ENCODE data around the gene EXPH5. TPM values are rescaled to one million over a fixed set of nuclear protein-coding genes. Genes with fewer than 3 reads are reported as not detected.

Gene EXPH5
- total RNA-seq, 1 experiment from 2014 or later = 36.3 TPM

GRCh38 chr11:108516125-108516524, 77.4 kb downstream of the EXPH5 start:
- no peak for DNase-seq
- no peak overlapping the region for H3K4me3 ChIP-seq
- H3K79me2 ChIP-seq (ENCODE audit: low read depth) = no peaks in the 10 kb centered on the region
- H3K27me3 ChIP-seq (ENCODE audit: insufficient read depth, low read depth) = no peaks in the 10 kb centered on the region
- CTCF ChIA-PET = no interaction called here
- H3F3A ChIP-seq (ENCODE audit: insufficient read depth, low read depth) = no peaks in the 10 kb centered on the region
- H4K20me1 ChIP-seq (ENCODE audit: insufficient read depth) = no peaks in the 10 kb centered on the region
- BruUV-seq (replicated peaks) = no TSS peak
- no peak overlapping the region for H3K27ac ChIP-seq
- H2AFZ ChIP-seq = no peak overlapping the region
- no peaks in the 10 kb centered on the region for H3K9me3 ChIP-seq (ENCODE audit: insufficient read depth, low read depth)
- no peaks in the 10 kb centered on the region for H3K9me2 ChIP-seq (ENCODE audit: insufficient read depth)
- H3K36me3 ChIP-seq (ENCODE audit: low read depth) = peaks cover 38% of the 10 kb centered on the region
- TF ChIP-seq EZH2 (IDR thresholded peaks at IDR 0.05; ENCODE audit: low read depth) = no peak
- TF ChIP-seq CTCF (conservative IDR thresholded peaks at IDR 0.05) = no peak
- POLR2A ChIA-PET (ENCODE audit: unreplicated experiment) = interaction anchor here (0.6 kb wide), 1 partner anchor 18 kb away, joined by 3 read pairs; the partner anchor contains the start of gene POGLUT3
- H3K4me1 ChIP-seq (replicated peaks; ENCODE audit: insufficient read depth) = no peaks in the 10 kb centered on the region
- H3K4me2 ChIP-seq = no peak overlapping the region
- intact Hi-C loops (cut with micrococcal nuclease; ENCODE audit: unreplicated experiment) = no loop called here

- H4K20me1 ChIP-seq (ENCODE audit: insufficient read depth) = no peaks in the 10 kb centered on the region
- H3K4me2 ChIP-seq = no peak overlapping the region
- H3K79me2 ChIP-seq (ENCODE audit: low read depth) = no peaks in the 10 kb centered on the region
- no peak overlapping the region for H3K27ac ChIP-seq
- TF ChIP-seq CTCF (conservative IDR thresholded peaks at IDR 0.05) (no peak), EZH2 (IDR thresholded peaks at IDR 0.05; ENCODE audit: low read depth) (no peak)
- H2AFZ ChIP-seq = no peak overlapping the region
- H3K4me1 ChIP-seq (replicated peaks; ENCODE audit: insufficient read depth) = no peaks in the 10 kb centered on the region
- H3K9me2 ChIP-seq (ENCODE audit: insufficient read depth) = no peaks in the 10 kb centered on the region
- BruUV-seq (replicated peaks) = no TSS peak
- intact Hi-C loops (cut with micrococcal nuclease; ENCODE audit: unreplicated experiment) = no loop called here
- H3F3A ChIP-seq (ENCODE audit: insufficient read depth, low read depth) = no peaks in the 10 kb centered on the region
- DNase-seq = no peak
- ChIA-PET POLR2A (ENCODE audit: unreplicated experiment) (no interaction called here), CTCF (no interaction called here)
- H3K9me3 ChIP-seq (ENCODE audit: insufficient read depth, low read depth) = no peaks in the 10 kb centered on the region
- peaks cover 32% of the 10 kb centered on the region for H3K36me3 ChIP-seq (ENCODE audit: low read depth)
- no peaks in the 10 kb centered on the region for H3K27me3 ChIP-seq (ENCODE audit: insufficient read depth, low read depth)
- H3K4me3 ChIP-seq = no peak overlapping the region
Observed at GRCh38 chr11:108512708-108513107, 80.9 kb downstream of the EXPH5 start.

GRCh38 chr11:108511851-108512474, 81.6 kb downstream of the EXPH5 start:
- no peaks in the 10 kb centered on the region for H3K27me3 ChIP-seq (ENCODE audit: insufficient read depth, low read depth)
- peaks cover 31% of the 10 kb centered on the region for H3K36me3 ChIP-seq (ENCODE audit: low read depth)
- no peak overlapping the region for H2AFZ ChIP-seq
- TF ChIP-seq CTCF (conservative IDR thresholded peaks at IDR 0.05) (no peak), EZH2 (IDR thresholded peaks at IDR 0.05; ENCODE audit: low read depth) (no peak)
- H3F3A ChIP-seq (ENCODE audit: insufficient read depth, low read depth) = no peaks in the 10 kb centered on the region
- no peak overlapping the region for H3K27ac ChIP-seq
- ChIA-PET POLR2A (ENCODE audit: unreplicated experiment) (interaction anchor here (0.6 kb wide), 1 partner anchor 25 kb away, joined by 6 read pairs; no protein-coding TSS in a partner anchor), CTCF (no interaction called here)
- no peaks in the 10 kb centered on the region for H3K4me1 ChIP-seq (replicated peaks; ENCODE audit: insufficient read depth)
- intact Hi-C loops (cut with micrococcal nuclease; ENCODE audit: unreplicated experiment) = no loop called here
- H3K79me2 ChIP-seq (ENCODE audit: low read depth) = no peaks in the 10 kb centered on the region
- DNase-seq = no peak
- no peaks in the 10 kb centered on the region for H4K20me1 ChIP-seq (ENCODE audit: insufficient read depth)
- no peaks in the 10 kb centered on the region for H3K9me2 ChIP-seq (ENCODE audit: insufficient read depth)
- no peak overlapping the region for H3K4me3 ChIP-seq
- BruUV-seq (replicated peaks) = no TSS peak
- H3K4me2 ChIP-seq = no peak overlapping the region
- H3K9me3 ChIP-seq (ENCODE audit: insufficient read depth, low read depth) = no peaks in the 10 kb centered on the region
